Measurements from ENCODE around the gene PDK3.
A peak's percentile ranks its signal among the peaks of the same experiment; 100 is the strongest.

The PDK3 gene

DNA sequence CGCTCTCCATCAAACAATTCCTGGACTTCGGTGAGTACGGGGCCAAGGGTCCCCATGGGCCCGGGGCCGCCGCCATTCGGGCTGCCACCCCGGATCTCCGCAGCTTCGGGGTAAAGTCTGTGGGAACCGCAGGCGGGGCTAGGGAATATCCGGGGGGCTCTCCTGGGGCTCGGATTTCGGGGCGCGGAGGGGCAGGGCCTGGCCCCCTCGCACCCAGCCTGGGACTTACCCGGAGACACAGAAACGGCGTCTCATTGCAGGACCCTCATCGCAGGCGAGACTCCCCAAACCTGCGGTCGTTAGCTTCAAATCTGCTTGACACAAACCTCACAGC, 413 bp downstream of the PDK3 start:
- TF ChIP-seq ZNF274 (IDR thresholded peaks at IDR 0.05; ENCODE audit: low read depth, low read length), result no peak
- H3K4me3 ChIP-seq (ENCODE audit: low read length), result peak overlapping the region; percentile 57

DNA sequence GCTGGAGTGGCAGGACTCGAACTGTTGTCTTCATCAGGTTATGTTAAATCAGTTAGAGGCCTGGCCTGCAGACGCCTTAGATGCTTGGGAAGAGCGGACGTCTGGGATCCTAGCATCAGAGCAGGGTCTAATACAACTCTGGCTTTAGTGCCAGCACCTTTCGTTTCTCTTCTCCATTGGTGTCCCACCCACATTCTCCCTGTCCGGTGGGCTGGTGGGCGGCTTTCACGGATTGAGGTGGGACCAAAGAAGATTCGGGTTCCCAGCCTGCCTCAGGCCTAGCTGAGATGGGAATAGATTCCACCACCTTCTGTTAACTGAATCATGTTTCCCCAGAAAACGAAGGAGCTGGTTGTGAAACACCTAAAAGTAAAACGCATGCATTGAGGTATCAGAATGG, 939 bp downstream of the PDK3 start:
- peak overlapping the region; percentile 57 for H3K4me3 ChIP-seq (ENCODE audit: low read length)
- no peak for TF ChIP-seq ZNF274 (IDR thresholded peaks at IDR 0.05; ENCODE audit: low read depth, low read length)

DNA sequence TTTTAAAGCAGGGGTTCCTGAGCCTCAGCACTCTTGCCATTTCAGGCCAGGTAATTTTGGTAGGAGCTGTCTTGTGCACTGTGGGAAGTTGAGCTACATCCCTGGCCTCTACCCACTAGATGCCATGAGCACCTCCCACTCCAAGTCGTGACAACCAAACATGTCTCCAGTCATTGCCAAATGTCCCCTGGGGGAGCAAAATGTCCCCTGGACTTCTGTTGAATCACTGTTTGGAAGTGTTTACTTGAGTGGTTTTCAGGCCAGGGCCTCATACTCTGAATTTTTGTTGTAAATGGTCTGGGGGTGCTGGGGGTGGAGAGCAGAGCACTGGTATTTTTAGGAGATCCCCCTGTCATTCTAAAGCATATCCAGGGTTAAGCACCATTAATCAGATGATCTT, 3.2 kb downstream of the PDK3 start:
- TF ChIP-seq ZNF274 (IDR thresholded peaks at IDR 0.05; ENCODE audit: low read depth, low read length), result no peak
- no peak overlapping the region for H3K4me3 ChIP-seq (ENCODE audit: low read length)

DNA sequence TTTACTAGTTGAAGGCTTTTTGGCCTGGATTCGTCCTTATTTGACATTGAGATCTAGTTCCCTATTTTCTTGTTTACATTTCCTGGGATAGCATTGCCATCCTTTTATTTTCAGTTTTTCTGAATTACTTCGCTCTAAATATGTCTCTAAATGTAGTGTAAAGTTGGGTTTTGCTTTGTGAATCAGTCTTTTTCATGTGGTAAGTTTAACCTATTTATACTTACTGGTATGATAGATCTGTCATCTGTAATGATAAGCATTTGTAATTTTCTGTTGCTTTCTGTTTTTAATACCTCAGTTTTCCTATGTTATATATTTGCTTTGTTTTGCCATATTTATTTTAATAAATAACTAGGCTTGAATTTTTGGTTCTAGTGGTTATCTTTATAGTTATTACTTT, 6.7 kb downstream of the PDK3 start:
- H3K4me3 ChIP-seq (ENCODE audit: low read length), result no peak overlapping the region
- no peak for TF ChIP-seq ZNF274 (IDR thresholded peaks at IDR 0.05; ENCODE audit: low read depth, low read length)

DNA sequence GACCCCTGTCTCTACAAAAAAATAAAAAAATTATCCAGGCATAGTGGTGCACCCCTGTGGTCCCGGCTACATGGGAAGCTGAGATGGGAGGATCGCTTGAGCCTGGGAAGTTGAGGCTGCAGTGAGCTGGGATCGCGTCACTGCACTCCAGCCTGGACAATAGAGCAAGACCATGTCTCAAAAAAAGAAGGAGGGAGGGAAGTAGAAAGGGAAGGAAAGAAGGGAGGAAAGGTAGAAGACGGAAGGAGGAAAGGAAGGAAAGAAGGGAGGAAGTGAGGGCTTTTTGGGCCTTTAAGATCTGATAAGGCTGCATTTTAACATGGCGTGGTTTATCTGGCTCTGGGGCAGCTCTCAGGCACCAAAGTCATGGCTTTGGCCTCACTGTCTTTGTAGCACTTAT, 10.4 kb downstream of the PDK3 start:
- H3K4me3 ChIP-seq (ENCODE audit: low read length), result no peak overlapping the region
- TF ChIP-seq ZNF274 (IDR thresholded peaks at IDR 0.05; ENCODE audit: low read depth, low read length), result no peak

DNA sequence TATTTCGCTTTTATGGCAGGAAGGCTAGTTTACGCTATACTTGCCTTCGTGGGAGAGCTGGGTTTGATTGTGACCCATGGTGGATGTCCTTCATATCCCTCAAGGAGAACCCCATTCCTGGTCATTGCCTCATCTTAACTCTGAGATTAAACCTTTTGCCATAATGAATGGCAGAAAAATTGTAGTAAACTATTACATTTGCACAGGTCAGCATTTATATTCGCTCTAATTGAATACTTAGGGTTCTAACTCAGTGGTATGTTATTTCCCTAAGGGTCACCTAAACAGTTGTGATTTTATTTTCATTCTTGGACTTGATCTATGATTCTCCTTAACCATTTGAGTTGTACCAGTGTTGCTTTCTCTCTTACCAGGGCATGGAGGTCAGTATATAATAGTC, 13.4 kb downstream of the PDK3 start:
- no peak overlapping the region for H3K4me3 ChIP-seq (ENCODE audit: low read length)
- TF ChIP-seq ZNF274 (IDR thresholded peaks at IDR 0.05; ENCODE audit: low read depth, low read length), result no peak

DNA sequence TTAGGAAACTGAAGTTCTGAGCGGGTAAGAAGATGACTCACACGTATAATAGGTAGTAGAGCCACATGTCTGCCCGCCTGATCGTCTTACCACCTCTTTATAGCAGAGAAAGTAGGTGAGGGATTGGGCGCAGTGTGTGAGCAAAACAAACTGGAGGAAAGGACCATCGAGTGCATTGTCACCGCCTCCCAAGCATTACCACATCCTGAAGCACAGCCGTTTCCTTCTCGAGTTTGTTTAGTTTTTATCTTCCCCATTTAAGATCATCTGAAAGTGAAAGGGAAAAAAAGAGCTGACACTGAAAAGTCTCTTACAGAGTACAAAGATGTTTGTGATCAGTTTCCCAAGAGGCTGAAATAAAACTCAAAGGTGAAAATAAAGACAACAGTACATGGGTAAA, 14.8 kb downstream of the PDK3 start:
- H3K4me3 ChIP-seq (ENCODE audit: low read length), result peak overlapping the region; percentile 48; the same call in 1 of the 2 replicates
- TF ChIP-seq ZNF274 (IDR thresholded peaks at IDR 0.05; ENCODE audit: low read depth, low read length), result no peak

DNA sequence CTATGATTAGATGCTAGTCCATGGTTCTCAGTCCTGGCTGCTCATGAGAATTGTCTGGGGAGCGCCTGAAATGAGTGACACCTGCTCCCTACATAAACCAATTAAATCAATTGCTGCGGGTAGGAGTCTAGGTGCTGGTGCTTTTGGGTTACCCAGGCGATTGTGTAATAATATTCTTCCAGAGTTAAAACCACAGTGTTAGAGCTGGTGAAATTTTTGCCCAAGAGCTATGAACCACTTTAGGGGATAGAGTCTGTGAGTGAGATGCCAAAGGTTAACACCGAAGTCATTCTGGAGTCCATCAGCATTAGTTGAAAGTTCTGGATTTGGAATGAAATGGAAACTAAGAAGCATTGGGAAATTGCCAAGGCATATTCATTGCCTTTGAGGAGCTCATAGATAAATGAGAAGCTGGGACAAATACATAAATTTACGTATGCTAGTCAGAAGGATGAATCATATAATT, 15.3 kb downstream of the PDK3 start:
- TF ChIP-seq ZNF274 (IDR thresholded peaks at IDR 0.05; ENCODE audit: low read depth, low read length), result no peak
- H3K4me3 ChIP-seq (ENCODE audit: low read length), result peak overlapping the region; percentile 48; the same call in 1 of the 2 replicates

DNA sequence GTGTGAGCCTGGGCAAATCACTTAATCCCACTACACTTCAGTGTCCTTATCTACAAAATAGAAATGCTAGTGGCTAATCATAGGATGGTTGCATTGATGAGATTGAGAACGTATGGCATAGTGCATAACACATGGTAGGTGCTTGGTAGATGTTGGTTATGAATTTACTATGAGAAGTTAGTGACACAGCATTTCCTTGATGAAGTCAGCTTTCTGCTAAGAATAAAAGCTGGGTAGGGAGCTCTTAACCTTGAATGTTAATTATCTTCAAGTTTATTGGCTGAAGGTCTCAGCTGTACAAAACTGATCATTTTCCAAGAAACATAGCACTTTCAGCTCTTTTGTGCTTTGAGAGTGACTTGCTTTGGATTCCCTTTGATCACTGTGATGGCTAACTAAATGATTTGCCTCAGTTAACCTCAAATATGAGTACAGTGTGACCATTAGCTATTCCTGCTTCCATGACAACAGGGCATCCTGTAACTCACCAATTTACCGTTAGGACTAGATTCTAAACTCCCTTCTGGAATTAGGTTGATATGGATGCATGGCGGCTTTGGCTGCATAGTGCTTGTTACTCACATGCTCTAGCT, 17.8 kb downstream of the PDK3 start:
- no peak for TF ChIP-seq ZNF274 (IDR thresholded peaks at IDR 0.05; ENCODE audit: low read depth, low read length)
- no peak overlapping the region for H3K4me3 ChIP-seq (ENCODE audit: low read length)

DNA sequence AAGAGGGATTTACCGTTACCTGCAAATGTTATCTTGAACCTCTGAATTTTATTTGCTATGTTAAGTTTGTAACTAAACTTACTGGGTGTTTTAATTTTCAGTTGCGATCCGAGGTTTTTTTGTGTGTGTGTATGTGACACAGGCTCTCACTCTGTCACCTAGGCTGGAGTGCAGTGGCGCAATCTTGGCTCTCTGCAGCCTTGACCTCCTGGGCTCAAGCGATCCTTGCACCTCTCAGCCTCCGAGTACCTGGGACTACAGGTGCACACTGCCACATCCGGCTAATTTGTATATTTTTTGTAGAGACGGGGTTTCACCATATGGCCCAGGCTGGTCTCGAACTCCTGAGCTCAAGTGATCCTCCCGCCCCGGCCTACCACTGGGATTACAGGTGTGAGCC, 18.5 kb downstream of the PDK3 start:
- no peak for TF ChIP-seq ZNF274 (IDR thresholded peaks at IDR 0.05; ENCODE audit: low read depth, low read length)
- H3K4me3 ChIP-seq (ENCODE audit: low read length), result no peak overlapping the region

DNA sequence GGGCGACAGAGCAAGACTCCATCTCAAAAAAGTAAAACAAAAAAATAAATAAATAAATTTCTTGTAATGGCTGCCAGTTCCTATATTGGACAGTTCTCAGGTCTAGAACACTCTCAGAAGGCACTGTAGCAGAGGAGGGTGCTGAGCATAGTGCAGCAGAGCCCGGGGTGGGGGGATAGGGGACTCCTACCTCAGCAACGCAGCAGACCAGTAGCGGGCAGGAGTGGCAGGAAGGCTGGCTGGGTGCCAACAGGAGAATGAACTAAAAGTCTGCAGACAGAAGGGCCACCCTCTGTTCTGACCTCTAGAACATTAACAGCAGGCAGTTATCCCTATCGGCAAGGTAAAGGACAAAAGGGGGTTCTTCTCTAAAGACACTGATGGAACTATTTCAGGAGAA, 20.2 kb downstream of the PDK3 start:
- H3K4me3 ChIP-seq (ENCODE audit: low read length), result no peak overlapping the region
- TF ChIP-seq ZNF274 (IDR thresholded peaks at IDR 0.05; ENCODE audit: low read depth, low read length), result no peak

DNA sequence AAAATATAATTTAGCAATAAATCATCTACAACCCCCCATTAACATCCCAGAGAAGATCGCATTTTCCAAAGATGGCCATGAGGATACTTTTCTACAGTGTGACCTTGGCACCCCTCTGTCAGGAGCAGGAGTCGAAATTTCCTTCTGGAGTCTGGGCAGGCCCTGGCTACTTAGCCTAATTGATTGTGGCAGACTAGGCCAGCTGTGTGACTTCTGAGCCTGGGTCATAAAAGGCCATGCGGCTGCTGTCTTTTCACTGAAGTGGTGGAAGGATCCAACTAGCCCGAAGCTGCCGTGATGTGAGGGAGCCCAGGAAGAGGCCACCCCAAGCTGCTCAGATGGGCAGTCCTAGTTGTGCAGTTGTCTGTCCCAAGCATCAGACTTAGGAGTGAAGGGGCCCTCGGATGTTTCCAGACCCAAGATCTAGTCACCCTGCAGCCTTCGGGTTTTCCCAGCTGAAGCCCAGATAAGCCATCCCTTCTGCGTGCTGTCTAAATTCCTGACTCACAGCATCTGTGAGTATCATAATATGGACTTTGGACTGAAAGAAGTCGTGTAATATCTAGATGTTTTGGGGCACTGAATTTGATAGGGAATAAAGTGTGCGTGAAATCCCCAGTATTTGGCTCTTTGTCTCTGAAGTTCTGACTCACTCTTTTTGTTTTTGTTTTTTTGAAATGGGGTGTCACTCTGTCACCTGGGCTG, 21.0 kb downstream of the PDK3 start:
- TF ChIP-seq ZNF274 (IDR thresholded peaks at IDR 0.05; ENCODE audit: low read depth, low read length), result no peak
- H3K4me3 ChIP-seq (ENCODE audit: low read length), result no peak overlapping the region

DNA sequence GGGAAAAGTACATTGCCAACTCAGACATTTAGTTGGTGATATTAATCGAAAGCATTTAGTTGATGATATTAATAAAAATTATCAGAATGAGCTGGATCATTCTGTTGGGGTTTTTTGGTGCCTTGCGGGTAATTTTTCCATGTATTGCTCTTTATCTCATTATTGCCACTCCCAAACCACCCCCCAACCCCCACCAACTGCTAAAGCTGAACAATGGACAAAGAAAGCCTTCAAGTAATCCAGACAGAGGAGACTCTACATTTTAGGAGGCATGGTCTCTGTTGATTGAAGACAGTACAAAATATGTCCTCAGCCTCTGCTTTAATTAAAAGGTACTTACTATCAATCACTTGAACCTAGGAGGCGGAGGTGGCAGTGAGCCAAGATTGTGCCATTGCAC, 22.5 kb downstream of the PDK3 start:
- TF ChIP-seq ZNF274 (IDR thresholded peaks at IDR 0.05; ENCODE audit: low read depth, low read length), result no peak
- H3K4me3 ChIP-seq (ENCODE audit: low read length), result no peak overlapping the region

DNA sequence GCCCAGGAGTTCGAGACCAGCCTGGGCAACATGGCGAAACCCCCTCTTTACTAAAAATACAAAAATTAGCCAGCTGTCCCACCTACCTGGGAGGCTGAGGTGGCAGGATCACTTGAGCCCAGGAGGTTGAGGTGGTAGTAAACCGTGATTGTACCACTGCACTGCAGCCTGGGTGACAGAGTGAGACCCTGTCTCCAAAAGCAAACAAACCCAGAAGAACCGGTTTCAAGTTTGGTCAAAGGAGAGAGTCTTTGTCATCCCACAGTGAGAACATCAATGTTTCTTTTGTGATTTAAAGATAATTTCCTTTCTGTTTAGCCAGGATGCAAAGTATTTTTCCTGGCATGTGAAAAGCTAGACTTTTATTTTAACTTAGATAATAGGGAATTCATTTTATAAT, 26.7 kb downstream of the PDK3 start:
- TF ChIP-seq ZNF274 (IDR thresholded peaks at IDR 0.05; ENCODE audit: low read depth, low read length), result no peak

DNA sequence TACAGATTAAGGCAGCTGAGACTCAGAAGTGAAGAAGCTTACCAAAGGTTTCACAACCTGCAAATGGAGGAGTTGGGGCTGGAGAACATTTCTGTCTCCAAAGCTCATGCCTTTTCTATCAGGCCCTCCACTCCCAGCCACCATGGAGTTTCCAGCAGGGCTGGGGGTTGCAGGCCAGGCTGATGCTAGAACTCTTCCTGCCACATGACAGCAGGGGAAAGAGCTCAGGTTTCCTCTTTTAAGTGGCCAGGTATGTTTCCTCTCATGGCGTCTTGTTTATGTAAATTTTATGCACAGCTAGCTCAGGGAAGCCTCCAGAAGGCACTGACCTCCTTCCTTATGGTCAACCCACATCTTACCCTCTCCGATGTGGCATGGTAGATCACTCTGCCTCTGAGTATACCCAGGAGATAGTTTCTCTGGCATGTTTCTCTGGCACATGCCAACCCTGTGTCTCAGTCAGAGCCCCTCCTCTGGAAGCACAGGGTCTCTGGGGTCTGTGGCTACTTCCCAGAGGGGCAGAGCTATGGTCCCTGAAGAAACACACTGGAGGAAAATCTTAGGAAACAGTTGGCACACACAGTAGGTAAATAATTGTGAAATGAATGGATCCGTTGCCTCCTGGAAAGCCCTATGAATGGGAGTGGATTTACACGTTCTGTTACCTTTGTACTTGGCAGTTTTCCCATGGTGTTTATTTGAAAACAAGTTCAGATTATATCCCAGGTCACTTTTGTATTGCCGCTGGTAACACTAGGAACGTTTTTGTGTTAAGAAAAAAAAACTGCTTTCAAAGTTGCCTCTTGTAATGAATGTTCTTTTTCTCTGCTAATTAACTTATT, 28.9 kb downstream of the PDK3 start:
- no peak for TF ChIP-seq ZNF274 (IDR thresholded peaks at IDR 0.05; ENCODE audit: low read depth, low read length)

More for the DNA sequence above, 26.7 kb downstream of the PDK3 start:
- no peak overlapping the region for H3K4me3 ChIP-seq (ENCODE audit: low read length)

More for the DNA sequence above, 28.9 kb downstream of the PDK3 start:
- H3K4me3 ChIP-seq (ENCODE audit: low read length), result no peak overlapping the region

Data from GM08714 (cell line).